ENCODE measurements around the gene STK31.

Gene STK31

DNA sequence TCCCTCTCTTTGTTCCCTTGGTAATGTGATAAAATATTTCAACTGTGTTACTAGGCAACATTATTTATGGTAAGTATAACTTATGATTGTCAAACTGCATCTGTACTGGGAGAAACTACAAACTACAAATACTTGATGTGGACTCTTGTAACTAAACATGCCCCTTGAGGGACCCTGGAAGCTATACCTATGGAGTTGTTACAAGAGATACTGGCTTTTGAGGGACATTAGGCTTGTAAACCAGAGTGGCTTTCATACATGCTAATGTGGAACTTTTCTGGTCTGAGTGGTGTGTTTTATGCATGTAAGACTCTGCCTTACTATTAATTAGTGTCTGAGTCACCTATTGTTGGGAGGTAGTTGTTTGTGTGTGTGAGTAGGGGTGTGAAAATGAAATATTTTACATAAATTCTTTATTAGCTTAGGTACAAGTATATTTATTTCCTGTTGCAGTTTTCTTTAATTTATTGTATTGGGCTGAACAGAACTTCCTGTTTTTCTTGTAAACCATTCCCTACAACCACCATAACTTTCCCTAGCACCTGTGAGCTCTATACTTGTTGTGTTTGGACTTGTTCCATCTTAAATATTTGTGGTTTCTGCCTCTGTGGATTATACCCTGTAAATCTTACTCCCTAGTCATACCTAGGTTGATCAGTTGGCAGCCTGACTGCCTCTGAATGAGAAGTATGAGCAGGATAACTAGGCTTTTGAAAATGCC lies 49.8 kb downstream of the STK31 start:
- no peaks in the 10 kb centered on the region for H3K36me3 ChIP-seq (ENCODE audit: insufficient read depth, low read length)
- no peaks in the 10 kb centered on the region for H3K27me3 ChIP-seq (ENCODE audit: insufficient read depth, low read length, poor library complexity)
- no peak overlapping the region for H3K27ac ChIP-seq (ENCODE audit: low read length)
- H3K4me2 ChIP-seq (ENCODE audit: insufficient read depth, low read length) = no peak overlapping the region
- no peak for ATAC-seq (ENCODE audit: insufficient read depth, low read depth)
- no peaks in the 10 kb centered on the region for H4K20me1 ChIP-seq (ENCODE audit: insufficient read depth, low read length)
- DNase-seq = no peak
- H3K9me3 ChIP-seq (ENCODE audit: insufficient read depth, low read length, severe bottlenecking) = no peaks in the 10 kb centered on the region
- H3K9ac ChIP-seq (ENCODE audit: low read depth, low read length) = no peak overlapping the region
- H3K79me2 ChIP-seq (ENCODE audit: insufficient read depth, low read length) = no peaks in the 10 kb centered on the region
- peaks cover 3% of the 10 kb centered on the region; the same call in 1 of the 2 replicates for H3K4me1 ChIP-seq (ENCODE audit: insufficient read depth, low read length)
- no peak for TF ChIP-seq EZH2 (IDR thresholded peaks at IDR 0.05; ENCODE audit: borderline replicate concordance, low read depth, low read length, severe bottlenecking)
- no peak for TF ChIP-seq CTCF (IDR thresholded peaks at IDR 0.05; ENCODE audit: borderline replicate concordance, extremely low read depth, low read length, poor library complexity, severe bottlenecking)
- H2AFZ ChIP-seq (ENCODE audit: low read depth, low read length) = no peak overlapping the region
- H3K4me3 ChIP-seq (ENCODE audit: low read depth in 1 of 2, low read length in 2 of 2) = no peak overlapping the region

- Histone ChIP-seq H3K79me2 (ENCODE audit: insufficient read depth, low read length) (no peaks in the 10 kb centered on the region), H4K20me1 (ENCODE audit: insufficient read depth, low read length) (no peaks in the 10 kb centered on the region), H2AFZ (ENCODE audit: low read depth, low read length) (no peak overlapping the region), H3K36me3 (ENCODE audit: insufficient read depth, low read length) (no peaks in the 10 kb centered on the region), H3K4me3 (ENCODE audit: low read depth in 1 of 2, low read length in 2 of 2) (no peak overlapping the region), H3K9ac (ENCODE audit: low read depth, low read length) (no peak overlapping the region), H3K4me1 (ENCODE audit: insufficient read depth, low read length) (no peaks in the 10 kb centered on the region), H3K27me3 (ENCODE audit: insufficient read depth, low read length, poor library complexity) (no peaks in the 10 kb centered on the region), H3K9me3 (ENCODE audit: insufficient read depth, low read length, severe bottlenecking) (no peaks in the 10 kb centered on the region), H3K27ac (ENCODE audit: low read length) (no peak overlapping the region), H3K4me2 (ENCODE audit: insufficient read depth, low read length) (no peak overlapping the region)
- ATAC-seq (ENCODE audit: insufficient read depth, low read depth) = no peak
- no peak for DNase-seq
- TF ChIP-seq EZH2 (IDR thresholded peaks at IDR 0.05; ENCODE audit: borderline replicate concordance, low read depth, low read length, severe bottlenecking) = no peak
- no peak for TF ChIP-seq CTCF (IDR thresholded peaks at IDR 0.05; ENCODE audit: borderline replicate concordance, extremely low read depth, low read length, poor library complexity, severe bottlenecking)
These were observed 55.9 kb downstream of the STK31 start for GRCh38 chr7:23765943-23766342.

- Histone ChIP-seq H3K27me3 (ENCODE audit: insufficient read depth, low read length, poor library complexity) (no peaks in the 10 kb centered on the region), H3K27ac (ENCODE audit: low read length) (no peak overlapping the region), H3K79me2 (ENCODE audit: insufficient read depth, low read length) (no peaks in the 10 kb centered on the region), H3K4me3 (ENCODE audit: low read depth in 1 of 2, low read length in 2 of 2) (no peak overlapping the region), H3K4me1 (ENCODE audit: insufficient read depth, low read length) (no peaks in the 10 kb centered on the region), H3K9me3 (ENCODE audit: insufficient read depth, low read length, severe bottlenecking) (no peaks in the 10 kb centered on the region), H3K4me2 (ENCODE audit: insufficient read depth, low read length) (no peak overlapping the region), H2AFZ (ENCODE audit: low read depth, low read length) (no peak overlapping the region), H3K9ac (ENCODE audit: low read depth, low read length) (no peak overlapping the region), H3K36me3 (ENCODE audit: insufficient read depth, low read length) (no peaks in the 10 kb centered on the region), H4K20me1 (ENCODE audit: insufficient read depth, low read length) (no peaks in the 10 kb centered on the region)
- ATAC-seq (ENCODE audit: insufficient read depth, low read depth) (no peak), DNase-seq (no peak)
- no peak for TF ChIP-seq CTCF (IDR thresholded peaks at IDR 0.05; ENCODE audit: borderline replicate concordance, extremely low read depth, low read length, poor library complexity, severe bottlenecking)
These were observed 57.5 kb downstream of the STK31 start for GRCh38 chr7:23767514-23767913.
